Testis (tissue), 2 donors: Measurements from ENCODE around the gene DOCK9.

Experiments
- POLR2A ChIP-seq: fragments of 450-650 bp; IDR thresholded peaks from one replicate; pipeline ENCODE4 v1.6.1; 2017; ENCODE audit warnings: antibody characterized with exemption, mild to moderate bottlenecking, moderate library complexity
- TF ChIP-seq, protein P1 (sequence below), 3 experiments: fragments of 450-650 bp in 2 of 3; fragments of 200-600 bp in 1 of 3; sonication (generic) in 1 of 3; IDR thresholded peaks; one replicate each; pipeline ENCODE4 v1.5.1; 2016 to 2019; ENCODE audit warnings: antibody characterized with exemption in 3 of 3, mild to moderate bottlenecking in 2 of 3, moderate library complexity in 1 of 3

DNA sequence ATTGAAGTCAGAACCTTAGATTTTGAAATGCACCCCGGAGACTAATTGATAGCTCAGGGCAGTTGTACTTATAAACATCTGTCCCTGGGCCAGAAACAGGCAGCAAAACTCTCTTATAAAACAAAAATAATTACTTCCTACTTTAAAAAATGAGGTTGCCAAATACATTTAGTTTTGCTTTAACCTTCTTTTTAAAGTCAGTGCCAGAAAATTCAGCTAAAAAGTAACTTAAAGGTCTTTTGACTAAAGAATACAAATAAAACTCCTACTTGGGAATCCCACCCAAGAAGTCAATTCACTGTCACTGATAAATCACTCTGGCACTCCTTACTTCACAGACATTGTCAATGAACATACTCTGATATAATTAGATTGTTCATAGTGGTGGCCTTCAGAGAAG lies 60.7 kb downstream of the DOCK9 start:
- TF ChIP-seq, protein P1, sequence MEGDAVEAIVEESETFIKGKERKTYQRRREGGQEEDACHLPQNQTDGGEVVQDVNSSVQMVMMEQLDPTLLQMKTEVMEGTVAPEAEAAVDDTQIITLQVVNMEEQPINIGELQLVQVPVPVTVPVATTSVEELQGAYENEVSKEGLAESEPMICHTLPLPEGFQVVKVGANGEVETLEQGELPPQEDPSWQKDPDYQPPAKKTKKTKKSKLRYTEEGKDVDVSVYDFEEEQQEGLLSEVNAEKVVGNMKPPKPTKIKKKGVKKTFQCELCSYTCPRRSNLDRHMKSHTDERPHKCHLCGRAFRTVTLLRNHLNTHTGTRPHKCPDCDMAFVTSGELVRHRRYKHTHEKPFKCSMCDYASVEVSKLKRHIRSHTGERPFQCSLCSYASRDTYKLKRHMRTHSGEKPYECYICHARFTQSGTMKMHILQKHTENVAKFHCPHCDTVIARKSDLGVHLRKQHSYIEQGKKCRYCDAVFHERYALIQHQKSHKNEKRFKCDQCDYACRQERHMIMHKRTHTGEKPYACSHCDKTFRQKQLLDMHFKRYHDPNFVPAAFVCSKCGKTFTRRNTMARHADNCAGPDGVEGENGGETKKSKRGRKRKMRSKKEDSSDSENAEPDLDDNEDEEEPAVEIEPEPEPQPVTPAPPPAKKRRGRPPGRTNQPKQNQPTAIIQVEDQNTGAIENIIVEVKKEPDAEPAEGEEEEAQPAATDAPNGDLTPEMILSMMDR (IDR thresholded peaks at IDR 0.05) = no peak
- TF ChIP-seq POLR2A = no peak
